ENCODE data around the gene IFIT2.

The IFIT2 gene

GRCh38 chr10:89263531-89263930 is 38.3 kb upstream of the IFIT2 start:
- TF ChIP-seq CTCF (IDR thresholded peaks at IDR 0.05; ENCODE audit: low read length) (no peak), EZH2 (optimal IDR thresholded peaks at IDR 0.05; ENCODE audit: low read depth, low read length) (no peak), EZH2phosphoT487 (IDR thresholded peaks at IDR 0.05; ENCODE audit: low read length) (no peak)
- Histone ChIP-seq H3K4me3 (ENCODE audit: low read length) (no peak overlapping the region), H2AFZ (ENCODE audit: low read length) (no peak overlapping the region), H3K4me1 (ENCODE audit: low read length) (peaks cover 4% of the 10 kb centered on the region; the same call in 1 of the 2 replicates), H3K9me3 (replicated peaks; ENCODE audit: insufficient read depth, low read length) (no peaks in the 10 kb centered on the region), H3K27me3 (replicated peaks; ENCODE audit: insufficient read depth, low read length) (no peaks in the 10 kb centered on the region), H3K9me2 (replicated peaks; ENCODE audit: insufficient read depth, low read length) (no peaks in the 10 kb centered on the region), H3K36me3 (replicated peaks; ENCODE audit: insufficient read depth, low read length) (no peaks in the 10 kb centered on the region), H4K20me1 (ENCODE audit: insufficient read depth, low read length) (no peaks in the 10 kb centered on the region), H3K79me2 (ENCODE audit: low read length) (no peaks in the 10 kb centered on the region), H3K27ac (ENCODE audit: low read length) (no peak overlapping the region), H3F3A (ENCODE audit: insufficient read depth, low read length) (no peaks in the 10 kb centered on the region), H3K9ac (ENCODE audit: low read length) (no peak overlapping the region), H3K4me2 (ENCODE audit: low read depth, low read length) (no peak overlapping the region)
- no peak for DNase-seq

GRCh38 chr10:89266721-89267453 is 35.0 kb upstream of the IFIT2 start:
- no peaks in the 10 kb centered on the region for H4K20me1 ChIP-seq (ENCODE audit: insufficient read depth, low read length)
- H3K9me3 ChIP-seq (replicated peaks; ENCODE audit: insufficient read depth, low read length): no peaks in the 10 kb centered on the region
- no peaks in the 10 kb centered on the region for H3K9me2 ChIP-seq (replicated peaks; ENCODE audit: insufficient read depth, low read length)
- H2AFZ ChIP-seq (ENCODE audit: low read length): no peak overlapping the region
- no peak for DNase-seq
- no peaks in the 10 kb centered on the region for H3F3A ChIP-seq (ENCODE audit: insufficient read depth, low read length)
- H3K36me3 ChIP-seq (replicated peaks; ENCODE audit: insufficient read depth, low read length): no peaks in the 10 kb centered on the region
- H3K4me1 ChIP-seq (ENCODE audit: low read length): no peaks in the 10 kb centered on the region
- no peaks in the 10 kb centered on the region for H3K79me2 ChIP-seq (ENCODE audit: low read length)
- H3K4me2 ChIP-seq (ENCODE audit: low read depth, low read length): no peak overlapping the region
- H3K27me3 ChIP-seq (replicated peaks; ENCODE audit: insufficient read depth, low read length): no peaks in the 10 kb centered on the region
- no peak overlapping the region for H3K4me3 ChIP-seq (ENCODE audit: low read length)
- no peak for TF ChIP-seq EZH2 (optimal IDR thresholded peaks at IDR 0.05; ENCODE audit: low read depth, low read length)
- TF ChIP-seq EZH2phosphoT487 (IDR thresholded peaks at IDR 0.05; ENCODE audit: low read length): no peak
- TF ChIP-seq CTCF (IDR thresholded peaks at IDR 0.05; ENCODE audit: low read length): no peak
- H3K27ac ChIP-seq (ENCODE audit: low read length): no peak overlapping the region
- H3K9ac ChIP-seq (ENCODE audit: low read length): no peak overlapping the region

- no peak for TF ChIP-seq EZH2phosphoT487 (IDR thresholded peaks at IDR 0.05; ENCODE audit: low read length)
- no peak for TF ChIP-seq EZH2 (optimal IDR thresholded peaks at IDR 0.05; ENCODE audit: low read depth, low read length)
- TF ChIP-seq CTCF (IDR thresholded peaks at IDR 0.05; ENCODE audit: low read length): no peak
- DNase-seq: no peak
Observed at GRCh38 chr10:89269433-89270152, 32.3 kb upstream of the IFIT2 start.

More at GRCh38 chr10:89269433-89270152, 32.3 kb upstream of the IFIT2 start:
- no peaks in the 10 kb centered on the region for H3F3A ChIP-seq (ENCODE audit: insufficient read depth, low read length)
- H3K27me3 ChIP-seq (replicated peaks; ENCODE audit: insufficient read depth, low read length): no peaks in the 10 kb centered on the region
- no peak overlapping the region for H3K9ac ChIP-seq (ENCODE audit: low read length)
- no peaks in the 10 kb centered on the region for H3K4me1 ChIP-seq (ENCODE audit: low read length)
- no peak overlapping the region for H3K4me2 ChIP-seq (ENCODE audit: low read depth, low read length)
- no peak overlapping the region for H2AFZ ChIP-seq (ENCODE audit: low read length)
- no peak overlapping the region for H3K4me3 ChIP-seq (ENCODE audit: low read length)
- H3K27ac ChIP-seq (ENCODE audit: low read length): no peak overlapping the region
- H3K9me2 ChIP-seq (replicated peaks; ENCODE audit: insufficient read depth, low read length): no peaks in the 10 kb centered on the region
- H3K36me3 ChIP-seq (replicated peaks; ENCODE audit: insufficient read depth, low read length): no peaks in the 10 kb centered on the region
- no peaks in the 10 kb centered on the region for H4K20me1 ChIP-seq (ENCODE audit: insufficient read depth, low read length)
- H3K9me3 ChIP-seq (replicated peaks; ENCODE audit: insufficient read depth, low read length): no peaks in the 10 kb centered on the region
- no peaks in the 10 kb centered on the region for H3K79me2 ChIP-seq (ENCODE audit: low read length)
